GM23338 (cell line): ENCODE measurements around the gene ARHGAP9. TPM values are rescaled to one million over a fixed set of nuclear protein-coding genes. Genes with fewer than 3 reads are reported as not detected.

Experiments
- ATAC-seq: fragments of 200-7000 bp; cut with Tn5 transposase; 3 replicates; pipeline ENCODE4 v1.9.1; 2020
- DNase-seq: peaks from one replicate; pipeline ENCODE4 v3.0.0-alpha.2; 2015; ENCODE audit warnings: low spot score
- H2AFZ ChIP-seq: fragments of 200-600 bp; sonication (generic); 2 replicates; pipeline ENCODE4 v1.8.0; 2016; ENCODE audit warnings: antibody characterized with exemption, mild to moderate bottlenecking, moderate library complexity
- H3F3A ChIP-seq: fragments of 200-600 bp; sonication (generic); replicated peaks from 2 replicates; pipeline ENCODE4 v1.8.0; 2017; ENCODE audit warnings: antibody characterized with exemption, mixed run types, low read depth
- H3K27ac ChIP-seq: fragments of 200-600 bp; sonication (generic); 2 replicates; pipeline ENCODE4 v1.6.1; 2016; ENCODE audit warnings: low read depth
- H3K27me3 ChIP-seq: fragments of 200-600 bp; sonication (generic); 2 replicates; pipeline ENCODE4 v1.8.0; 2016; ENCODE audit warnings: mild to moderate bottlenecking, mixed run types, moderate library complexity; ENCODE audit not compliant: insufficient read depth
- H3K36me3 ChIP-seq: fragments of 200-600 bp; sonication (generic); 2 replicates; pipeline ENCODE4 v1.8.0; 2016; ENCODE audit warnings: mild to moderate bottlenecking; ENCODE audit not compliant: insufficient read depth
- H3K4me1 ChIP-seq: fragments of 200-600 bp; sonication (generic); 2 replicates; pipeline ENCODE4 v1.8.0; 2016; ENCODE audit warnings: mild to moderate bottlenecking, moderate library complexity; ENCODE audit not compliant: insufficient read depth
- H3K4me2 ChIP-seq: fragments of 200-600 bp; sonication (generic); 2 replicates; pipeline ENCODE4 v1.7.1; 2017; ENCODE audit warnings: mixed run types
- H3K4me3 ChIP-seq: fragments of 200-600 bp; sonication (generic); 2 replicates; pipeline ENCODE4 v1.6.1; 2016; ENCODE audit warnings: mixed run types
- H3K79me2 ChIP-seq: fragments of 200-600 bp; sonication (generic); replicated peaks from 2 replicates; pipeline ENCODE4 v1.8.0; 2017; ENCODE audit warnings: mild to moderate bottlenecking; ENCODE audit not compliant: insufficient read depth
- H3K9me2 ChIP-seq: fragments of 200-600 bp; sonication (generic); 2 replicates; pipeline ENCODE4 v1.8.0; 2017; ENCODE audit not compliant: insufficient read depth
- H4K20me1 ChIP-seq: fragments of 200-600 bp; sonication (generic); replicated peaks from 2 replicates; pipeline ENCODE4 v1.8.0; 2017; ENCODE audit warnings: mild to moderate bottlenecking; ENCODE audit not compliant: insufficient read depth
- H3K27ac Mint-ChIP-seq: 2 replicates; pipeline ENCODE4 v1.8.0; 2020; ENCODE audit warnings: inconsistent platforms, mild to moderate bottlenecking, moderate library complexity, mixed read lengths
- H3K27me3 Mint-ChIP-seq: 3 replicates; pipeline ENCODE4 v1.8.0; 2022; ENCODE audit warnings: low read depth, mild to moderate bottlenecking, moderate library complexity, mixed read lengths, inconsistent platforms; ENCODE audit not compliant: insufficient read depth, poor library complexity
- H3K36me3 Mint-ChIP-seq: 3 replicates; pipeline ENCODE4 v1.8.0; 2021; ENCODE audit warnings: low read depth, mild to moderate bottlenecking, inconsistent platforms, moderate library complexity, mixed read lengths
- H3K4me1 Mint-ChIP-seq: 3 replicates; pipeline ENCODE4 v1.8.0; 2020; ENCODE audit warnings: mild to moderate bottlenecking, inconsistent platforms, mixed read lengths
- H3K4me3 Mint-ChIP-seq: 3 replicates; pipeline ENCODE4 v1.8.0; 2021; ENCODE audit warnings: moderate library complexity, mild to moderate bottlenecking, inconsistent platforms, mixed read lengths
- H3K9me3 Mint-ChIP-seq: 3 replicates; pipeline ENCODE4 v1.8.0; 2020; ENCODE audit warnings: moderate library complexity, mild to moderate bottlenecking, inconsistent platforms, mixed read lengths
- CREB1 ChIP-seq: fragments of 250-450 bp; sonication (Bioruptor Pico); IDR thresholded peaks from 2 replicates; pipeline ENCODE4 v1.5.0; 2020; ENCODE audit warnings: low read depth, mild to moderate bottlenecking, moderate library complexity
- CTCF ChIP-seq, 2 experiments: fragments of 200-600 bp in 1 of 2; sonication (generic) in 1 of 2; conservative IDR thresholded peaks; 2 replicates each; pipeline versions ENCODE4 v1.5.1 to v1.6.1; 2016 to 2017; ENCODE audit warnings: antibody characterized with exemption in 2 of 2, low read depth in 2 of 2, mild to moderate bottlenecking in 2 of 2, moderate library complexity in 1 of 2
- ETS1 ChIP-seq: IDR thresholded peaks from 2 replicates; pipeline ENCODE4 v1.6.1; 2016; ENCODE audit warnings: antibody characterized with exemption
- EZH2 ChIP-seq: fragments of 200-600 bp; sonication (generic); IDR thresholded peaks from one replicate; pipeline ENCODE4 v1.8.0; 2017; ENCODE audit warnings: antibody characterized with exemption, mild to moderate bottlenecking, low read depth; ENCODE audit not compliant: unreplicated experiment
- EZH2phosphoT487 ChIP-seq: fragments of 200-600 bp; sonication (generic); IDR thresholded peaks from one replicate; pipeline ENCODE4 v1.8.1; 2018; ENCODE audit warnings: antibody characterized with exemption; ENCODE audit not compliant: unreplicated experiment
- JUNB ChIP-seq: IDR thresholded peaks from one replicate; pipeline ENCODE4 v1.6.1; 2016; ENCODE audit warnings: antibody characterized with exemption; ENCODE audit not compliant: unreplicated experiment
- NANOG ChIP-seq: IDR thresholded peaks from 2 replicates; pipeline ENCODE4 v1.6.1; 2016; ENCODE audit warnings: antibody characterized with exemption, borderline replicate concordance
- STAT1 ChIP-seq: IDR thresholded peaks from one replicate; pipeline ENCODE4 v1.6.1; 2016; ENCODE audit warnings: antibody characterized with exemption; ENCODE audit not compliant: unreplicated experiment
- ZNF114 ChIP-seq: fragments of 250-450 bp; sonication (Bioruptor Pico); IDR thresholded peaks from 2 replicates; pipeline ENCODE4 v1.5.0; 2020; ENCODE audit warnings: mild to moderate bottlenecking, moderate library complexity
- ZNF331 ChIP-seq: fragments of 250-450 bp; sonication (Bioruptor Pico); IDR thresholded peaks from 2 replicates; pipeline ENCODE4 v1.5.0; 2020; ENCODE audit warnings: low read depth, mild to moderate bottlenecking, moderate library complexity
- polyA plus RNA-seq: library from polyadenylated mRNA; unstranded; fragments of >200 nt; fragmentation: Nextera tagmentation; extraction: Ambion mirVana; gene quantifications from 2 replicates; pipeline ENCODE4 v1.2.1, GENCODE V29; 2016
- total RNA-seq: library from RNA; depleted of rRNA; stranded (reverse); fragments of >200 nt; shearing (Covaris generic); gene quantifications from 2 replicates; pipeline ENCODE4 v1.2.3, GENCODE V29; 2014
- TF ChIP-seq, protein P1 (sequence below): IDR thresholded peaks from one replicate; pipeline ENCODE4 v1.6.1; 2018; ENCODE audit warnings: antibody characterized with exemption; ENCODE audit not compliant: unreplicated experiment

The ARHGAP9 gene
- total and polyA plus RNA-seq, 2 experiments from 2014 or later: 4.5 to 7.1 TPM

GRCh38 chr12:57472391-57472790, 7.3 kb downstream of the ARHGAP9 start:
- Mint-ChIP-seq H3K27me3 (peaks cover 52% of the 10 kb centered on the region), H3K4me3 (no peak overlapping the region), H3K27ac (no peak overlapping the region)

DNA sequence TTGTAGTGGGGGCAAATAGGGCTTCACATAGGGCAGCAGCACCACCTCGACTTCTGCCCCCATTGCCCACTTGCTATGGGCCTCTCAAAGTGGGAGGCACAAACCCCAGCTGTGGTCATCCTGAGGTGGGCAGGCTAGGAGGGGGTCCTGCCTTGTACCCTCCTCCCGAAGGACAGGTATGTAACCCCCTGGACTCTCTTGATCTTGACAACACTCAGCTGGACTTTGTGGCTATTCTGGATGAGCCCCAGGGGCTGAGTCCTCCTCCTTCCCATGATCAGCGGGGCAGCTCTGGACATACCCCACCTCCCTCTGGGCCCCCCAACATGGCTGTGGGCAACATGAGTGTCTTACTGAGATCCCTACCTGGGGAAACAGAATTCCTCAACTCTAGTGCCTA, 8.0 kb downstream of the ARHGAP9 start:
- H3K9me3 Mint-ChIP-seq: no peaks in the 10 kb centered on the region; the same call in 2 of the 3 replicates
- Histone ChIP-seq H4K20me1 (no peaks in the 10 kb centered on the region), H3F3A (peaks cover 9% of the 10 kb centered on the region), H3K27me3 (peaks cover 49% of the 10 kb centered on the region), H3K36me3 (no peaks in the 10 kb centered on the region), H3K79me2 (no peaks in the 10 kb centered on the region), H3K4me1 (peaks cover 16% of the 10 kb centered on the region), H3K27ac (no peak overlapping the region), H3K4me3 (no peak overlapping the region), H2AFZ (no peak overlapping the region), H3K9me2 (no peaks in the 10 kb centered on the region), H3K4me2 (no peak overlapping the region)
- no peak for ATAC-seq
- no peak overlapping the region for H3K27ac Mint-ChIP-seq
- no peak overlapping the region for H3K4me3 Mint-ChIP-seq
- H3K4me1 Mint-ChIP-seq: peaks cover 18% of the 10 kb centered on the region
- H3K36me3 Mint-ChIP-seq: peaks cover 12% of the 10 kb centered on the region; the same call in 2 of the 3 replicates
- TF ChIP-seq ETS1: no peak
- TF ChIP-seq, protein P1, sequence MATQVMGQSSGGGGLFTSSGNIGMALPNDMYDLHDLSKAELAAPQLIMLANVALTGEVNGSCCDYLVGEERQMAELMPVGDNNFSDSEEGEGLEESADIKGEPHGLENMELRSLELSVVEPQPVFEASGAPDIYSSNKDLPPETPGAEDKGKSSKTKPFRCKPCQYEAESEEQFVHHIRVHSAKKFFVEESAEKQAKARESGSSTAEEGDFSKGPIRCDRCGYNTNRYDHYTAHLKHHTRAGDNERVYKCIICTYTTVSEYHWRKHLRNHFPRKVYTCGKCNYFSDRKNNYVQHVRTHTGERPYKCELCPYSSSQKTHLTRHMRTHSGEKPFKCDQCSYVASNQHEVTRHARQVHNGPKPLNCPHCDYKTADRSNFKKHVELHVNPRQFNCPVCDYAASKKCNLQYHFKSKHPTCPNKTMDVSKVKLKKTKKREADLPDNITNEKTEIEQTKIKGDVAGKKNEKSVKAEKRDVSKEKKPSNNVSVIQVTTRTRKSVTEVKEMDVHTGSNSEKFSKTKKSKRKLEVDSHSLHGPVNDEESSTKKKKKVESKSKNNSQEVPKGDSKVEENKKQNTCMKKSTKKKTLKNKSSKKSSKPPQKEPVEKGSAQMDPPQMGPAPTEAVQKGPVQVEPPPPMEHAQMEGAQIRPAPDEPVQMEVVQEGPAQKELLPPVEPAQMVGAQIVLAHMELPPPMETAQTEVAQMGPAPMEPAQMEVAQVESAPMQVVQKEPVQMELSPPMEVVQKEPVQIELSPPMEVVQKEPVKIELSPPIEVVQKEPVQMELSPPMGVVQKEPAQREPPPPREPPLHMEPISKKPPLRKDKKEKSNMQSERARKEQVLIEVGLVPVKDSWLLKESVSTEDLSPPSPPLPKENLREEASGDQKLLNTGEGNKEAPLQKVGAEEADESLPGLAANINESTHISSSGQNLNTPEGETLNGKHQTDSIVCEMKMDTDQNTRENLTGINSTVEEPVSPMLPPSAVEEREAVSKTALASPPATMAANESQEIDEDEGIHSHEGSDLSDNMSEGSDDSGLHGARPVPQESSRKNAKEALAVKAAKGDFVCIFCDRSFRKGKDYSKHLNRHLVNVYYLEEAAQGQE: no peak
- no peak for TF ChIP-seq STAT1
- no peak for TF ChIP-seq NANOG
- no peak for TF ChIP-seq ZNF114 (CRISPR knock-in tag)
- no peak for TF ChIP-seq EZH2phosphoT487
- TF ChIP-seq ZNF331 (CRISPR knock-in tag): no peak
- H3K27me3 Mint-ChIP-seq: peaks cover 45% of the 10 kb centered on the region
- no peak for DNase-seq

More at GRCh38 chr12:57472391-57472790, 7.3 kb downstream of the ARHGAP9 start:
- Histone ChIP-seq H3K9me2 (no peaks in the 10 kb centered on the region), H3K36me3 (no peaks in the 10 kb centered on the region), H3K27ac (no peak overlapping the region), H3K79me2 (no peaks in the 10 kb centered on the region), H3K27me3 (peaks cover 56% of the 10 kb centered on the region), H2AFZ (no peak overlapping the region), H3K4me1 (peaks cover 23% of the 10 kb centered on the region), H3F3A (peaks cover 9% of the 10 kb centered on the region), H4K20me1 (no peaks in the 10 kb centered on the region), H3K4me3 (no peak overlapping the region), H3K4me2 (no peak overlapping the region)
- ATAC-seq (no peak), DNase-seq (no peak)
- Mint-ChIP-seq H3K36me3 (peaks cover 8% of the 10 kb centered on the region; the same call in 2 of the 3 replicates), H3K4me1 (peaks cover 25% of the 10 kb centered on the region), H3K9me3 (no peaks in the 10 kb centered on the region; the same call in 2 of the 3 replicates)
- TF ChIP-seq JUNB: no peak
- TF ChIP-seq EZH2: no peak
- no peak for TF ChIP-seq ZNF114 (CRISPR knock-in tag)
- no peak for TF ChIP-seq STAT1
- no peak for TF ChIP-seq CTCF (conservative IDR thresholded peaks at IDR 0.05; ENCODE audit: low read depth in 2 of 2)
- no peak for TF ChIP-seq CREB1 (CRISPR knock-in tag)
- no peak for TF ChIP-seq ZNF331 (CRISPR knock-in tag)
- no peak for TF ChIP-seq ETS1
